Tibial nerve (tissue), 3 donors: ENCODE data around the gene SPINT2.

Experiments
- CTCF ChIP-seq, 5 experiments: fragments of 200-600 bp in 3 of 5; fragments of 450-650 bp in 2 of 5; sonication (generic) in 3 of 5; IDR thresholded peaks; one replicate each; pipeline ENCODE4 v1.5.1; 2016 to 2019; ENCODE audit warnings: antibody characterized with exemption in 5 of 5, mild to moderate bottlenecking in 3 of 5, moderate library complexity in 2 of 5
- POLR2A ChIP-seq, 2 donors: fragments of 450-650 bp; IDR thresholded peaks; one replicate each; pipeline ENCODE4 v1.6.1; 2017; ENCODE audit warnings: antibody characterized with exemption in 2 of 2, mild to moderate bottlenecking in 2 of 2, moderate library complexity in 2 of 2

- no peak for TF ChIP-seq CTCF (IDR thresholded peaks at IDR 0.05)
- TF ChIP-seq POLR2A (IDR thresholded peaks at IDR 0.05), result no peak
These were observed 17.2 kb upstream of the SPINT2 start for GRCh38 chr19:38247126-38247525.
